NCI-H1436 (cell line): ENCODE measurements around the gene PRKD2.

Experiments
- DNase-seq: peaks from one replicate; lab custom pipeline; 2025; lab: John Stamatoyannopoulos, UW

PRKD2 gene

DNA sequence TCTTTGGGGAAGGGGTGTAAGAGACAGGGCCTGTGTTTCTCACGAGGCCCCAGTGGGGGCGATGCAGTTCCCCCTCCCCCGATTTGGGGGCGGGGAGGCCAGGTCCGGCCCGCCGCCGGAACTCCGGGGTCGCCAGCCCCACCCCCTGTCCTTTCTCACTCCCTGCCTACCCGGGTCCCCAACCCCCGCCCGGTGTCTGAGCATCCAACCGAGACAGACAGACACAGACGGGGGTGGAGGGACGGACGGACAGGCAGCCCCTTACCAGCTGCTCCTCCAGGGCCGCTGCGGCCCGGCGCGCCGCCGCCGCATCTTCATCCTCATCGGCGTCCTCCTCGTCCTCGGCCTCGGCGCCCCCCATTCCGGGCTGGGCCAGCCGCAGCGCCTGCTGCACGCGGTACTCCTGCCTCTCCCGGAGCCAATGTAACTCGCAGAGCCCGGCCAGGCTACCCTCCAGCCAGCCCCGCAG is 56.3 kb downstream of the PRKD2 start:
- no peak for DNase-seq

DNA sequence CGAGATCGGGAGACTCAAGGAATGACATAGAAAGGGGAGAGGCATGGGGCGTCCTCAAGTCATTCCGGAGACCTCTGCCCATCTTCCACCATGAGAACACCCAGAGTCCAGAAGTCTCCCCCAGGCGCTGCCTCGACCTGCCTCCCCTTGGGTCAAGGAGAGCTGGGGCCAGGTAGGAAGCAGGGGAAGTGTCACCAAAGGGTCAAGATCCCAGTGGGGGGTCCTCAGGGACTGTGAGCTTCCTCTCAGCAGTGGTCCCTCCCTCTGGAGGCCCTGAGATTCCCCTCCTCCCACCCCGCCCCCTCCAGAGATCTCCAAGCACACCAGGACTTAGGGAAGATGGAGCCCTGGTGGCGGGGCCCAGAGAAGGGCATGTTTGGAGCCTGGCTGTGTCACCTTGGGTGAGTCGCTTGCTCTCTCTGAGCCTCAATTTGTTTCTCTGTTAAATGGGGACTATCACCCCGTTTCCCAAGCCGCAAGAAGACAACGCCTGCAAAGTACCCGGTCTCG is 56.9 kb downstream of the PRKD2 start:
- no peak for DNase-seq

DNA sequence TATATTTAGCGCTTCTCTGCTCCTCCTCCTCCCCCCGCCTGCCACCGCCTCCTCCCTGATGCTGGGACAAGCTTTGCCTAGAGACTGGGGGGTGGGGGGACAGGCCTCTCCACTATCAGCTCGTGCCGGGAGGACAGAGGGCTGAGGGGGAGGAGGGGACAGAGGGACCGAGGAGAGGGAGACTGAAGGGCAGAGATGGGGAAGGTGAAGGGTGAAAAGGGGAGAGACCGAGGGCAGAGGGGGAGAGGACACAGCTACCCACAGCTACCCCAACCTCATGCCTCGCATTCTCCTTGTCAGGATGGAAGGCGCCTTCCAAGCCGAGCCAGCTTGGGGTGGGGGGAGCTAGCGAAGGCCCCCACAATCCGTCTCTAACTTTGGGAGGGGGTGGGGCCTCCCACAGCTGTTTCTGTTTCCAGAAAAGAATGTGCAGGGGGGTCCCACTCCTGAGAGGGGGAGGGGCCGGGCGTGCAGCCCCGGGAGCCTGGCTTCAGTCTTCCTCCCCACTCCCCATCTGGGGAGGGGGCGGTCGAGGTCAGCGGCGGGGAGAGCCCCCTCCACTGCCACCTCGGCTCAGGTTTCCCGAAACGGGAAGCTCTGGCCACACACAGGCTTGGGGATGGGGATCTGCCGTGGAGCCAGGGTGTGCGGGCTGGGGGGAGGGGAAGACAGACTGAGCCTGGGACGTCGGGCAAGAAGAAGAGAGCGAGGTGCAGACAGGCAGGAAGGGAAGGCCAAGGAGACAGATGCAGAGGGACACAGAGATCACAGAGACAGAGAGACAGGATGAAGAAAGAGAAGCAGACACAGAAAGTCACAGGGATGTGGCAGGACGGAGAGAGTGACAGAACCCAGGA is 57.5 kb downstream of the PRKD2 start:
- no peak for DNase-seq

DNA sequence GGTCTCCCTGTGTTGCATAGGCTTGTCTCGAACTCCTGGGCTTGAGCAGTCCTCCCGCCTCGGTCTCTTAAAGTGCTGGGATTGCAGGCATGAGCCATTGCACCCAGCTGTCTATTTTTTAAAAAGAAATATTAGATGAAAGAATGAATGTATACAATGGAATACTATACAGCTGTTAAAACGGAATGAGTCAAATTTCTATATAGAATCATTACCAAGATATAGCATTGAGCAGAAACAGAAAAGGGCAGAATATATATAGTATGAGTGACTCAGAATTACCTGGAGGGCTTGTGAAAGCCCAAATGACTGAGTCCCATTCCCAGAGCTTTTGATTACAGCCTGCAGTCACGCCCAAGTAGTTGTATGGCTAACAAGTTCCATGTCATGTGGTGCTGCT is 60.4 kb downstream of the PRKD2 start:
- no peak for DNase-seq

DNA sequence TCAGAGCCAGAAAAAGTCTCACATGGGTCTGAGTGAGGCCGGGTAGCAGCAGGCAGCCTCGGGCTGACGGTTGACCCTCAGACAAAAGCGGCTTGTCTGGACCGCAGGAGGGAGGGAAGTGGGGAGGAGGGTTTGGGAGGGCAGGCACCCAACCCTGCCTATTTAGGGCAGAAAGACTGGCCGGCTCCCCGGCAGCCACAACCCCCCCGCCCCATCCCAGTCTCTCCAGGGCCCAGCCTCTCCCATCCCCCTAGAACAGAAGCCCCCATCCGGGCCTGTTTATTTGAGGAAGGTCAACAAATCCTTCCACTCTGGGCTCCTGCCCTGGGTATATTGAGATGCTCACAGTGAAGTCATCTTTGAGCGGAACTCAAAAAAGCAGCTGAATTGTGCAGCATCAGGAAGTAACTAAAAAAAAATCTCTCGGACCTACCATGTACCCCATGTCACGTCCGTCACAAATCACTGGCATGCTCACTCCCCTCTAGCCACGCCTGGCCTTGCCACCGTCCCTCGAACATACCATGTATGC is 62.2 kb downstream of the PRKD2 start:
- DNase-seq, result no peak

DNA sequence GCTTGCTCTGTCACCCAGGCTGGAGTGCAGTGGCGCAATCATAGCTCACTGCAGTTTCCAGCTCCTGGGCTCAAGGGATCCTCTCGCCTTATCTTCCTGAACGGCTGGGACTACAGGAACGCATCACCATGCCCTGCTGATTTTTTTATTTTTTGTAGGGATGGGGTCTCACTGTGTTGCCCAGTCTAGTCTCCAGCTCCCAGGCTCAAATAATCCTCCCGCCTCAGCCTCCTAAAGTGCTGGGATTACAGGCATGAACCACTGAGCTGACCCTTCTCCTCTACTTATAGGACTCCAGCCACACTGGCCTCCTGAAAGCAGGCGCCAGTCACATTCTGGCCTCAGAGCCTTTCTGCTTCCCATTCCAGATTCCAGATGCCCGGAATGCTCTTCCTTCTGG is 66.5 kb downstream of the PRKD2 start:
- no peak for DNase-seq

DNA sequence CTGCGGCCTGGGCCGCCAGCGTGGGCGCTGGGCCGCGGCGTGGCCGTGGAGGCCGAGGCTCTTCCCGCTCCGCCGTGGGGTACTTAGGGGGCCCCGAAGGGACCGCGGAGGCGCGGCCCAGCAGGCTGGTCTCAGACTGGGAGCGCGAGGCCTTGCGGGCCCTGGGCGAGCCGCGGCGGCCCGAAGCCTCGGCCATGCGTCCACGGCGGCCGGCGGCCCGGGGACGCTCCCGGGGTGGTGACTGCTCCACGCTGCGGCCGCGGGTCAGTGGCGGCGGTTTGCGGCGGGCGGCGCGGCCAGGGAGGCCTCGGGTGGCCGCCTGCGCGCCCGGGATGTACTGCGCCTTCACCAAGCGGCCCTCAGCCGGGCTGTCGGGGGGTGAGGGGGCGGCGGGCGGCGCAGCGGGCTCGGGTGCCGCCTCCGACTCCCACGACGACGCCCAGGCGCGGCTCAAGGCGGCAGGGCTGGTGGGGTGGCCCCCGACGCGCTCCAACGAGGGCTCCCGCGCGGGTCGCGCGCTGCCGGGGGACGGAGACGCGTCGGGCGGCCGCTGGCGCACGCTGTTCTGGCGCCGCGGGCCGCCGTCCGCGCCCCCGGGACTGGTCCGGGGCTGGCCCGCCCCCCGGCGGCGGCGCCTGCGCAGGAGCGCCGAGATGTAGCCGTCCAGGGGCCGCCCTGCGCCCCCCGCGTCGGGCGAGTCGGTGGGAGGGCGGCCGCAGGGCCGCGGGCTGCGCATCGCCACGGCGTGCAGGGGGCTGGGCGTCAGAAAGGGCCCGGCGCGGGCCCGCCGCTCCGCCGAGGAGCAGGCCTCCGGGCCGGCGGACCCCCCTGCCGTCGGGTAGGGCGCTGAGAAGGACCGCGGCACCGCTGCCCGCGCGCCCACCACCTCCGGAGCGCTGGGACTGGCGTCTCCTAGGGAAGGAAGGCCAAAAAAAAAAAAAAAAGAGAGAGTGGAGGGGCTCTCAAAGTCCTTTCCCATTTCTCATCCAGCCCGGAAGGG is 67.7 kb downstream of the PRKD2 start:
- no peak for DNase-seq

DNA sequence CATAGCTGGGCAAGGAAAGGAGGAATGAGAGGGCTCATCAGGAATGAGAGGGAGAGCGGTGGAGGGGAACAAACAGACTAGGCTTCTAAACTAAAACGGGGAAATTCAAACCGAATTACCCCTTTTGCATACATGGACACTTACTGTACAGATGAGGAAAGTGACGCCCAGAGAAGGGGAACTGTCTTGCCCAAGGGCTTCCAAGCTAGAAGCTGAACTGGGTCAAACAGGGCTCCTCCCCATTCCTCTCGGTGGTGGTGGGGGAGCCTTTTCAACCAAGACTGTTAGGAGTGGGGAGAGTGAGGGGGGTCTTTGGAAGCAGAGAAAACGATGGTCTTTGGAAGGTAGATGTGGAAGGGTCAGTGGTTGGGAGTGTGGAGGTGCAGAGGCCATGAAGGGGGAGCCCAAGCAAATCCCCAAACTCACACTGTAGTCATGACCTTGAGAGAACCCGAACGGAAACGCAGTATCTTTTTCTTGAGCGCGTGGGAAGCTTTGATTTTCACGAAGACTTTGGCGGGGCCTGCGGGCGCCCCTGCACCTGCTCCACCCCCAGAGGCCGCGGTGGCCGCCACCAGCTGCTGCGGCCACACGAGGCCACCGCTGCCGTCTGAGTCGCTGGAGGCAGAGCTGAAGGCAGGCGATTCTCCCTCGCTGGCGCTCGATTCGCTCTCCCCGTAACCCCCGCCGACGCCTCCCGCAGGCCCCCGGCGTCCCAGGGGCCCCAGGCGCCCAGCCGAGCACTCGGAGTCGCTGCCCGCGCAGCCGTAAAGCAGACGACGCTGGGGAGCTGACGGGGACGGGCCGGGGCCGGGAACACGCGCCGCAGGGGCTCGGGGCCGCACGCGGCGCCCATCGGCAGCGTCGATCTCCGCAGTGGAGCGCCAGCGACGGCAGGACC is 68.6 kb downstream of the PRKD2 start:
- no peak for DNase-seq

DNA sequence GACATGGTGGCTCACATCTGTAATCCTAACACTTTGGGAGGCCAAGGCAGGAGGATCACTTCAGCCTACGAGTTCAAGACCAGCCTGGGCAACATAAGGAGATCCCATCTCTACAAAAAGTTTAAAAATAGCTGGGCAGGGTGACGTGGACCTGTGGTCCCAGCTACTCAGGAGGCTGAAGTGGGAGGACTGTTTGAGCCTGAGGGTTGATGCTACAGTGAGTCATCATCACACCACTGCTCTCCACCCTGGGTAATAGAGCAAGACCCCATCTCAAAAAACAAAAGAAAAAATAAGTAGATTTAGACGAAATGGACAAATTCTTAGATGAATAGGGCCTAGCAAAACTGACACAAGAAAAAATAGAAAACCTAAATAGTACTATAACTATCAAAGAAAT is 70.5 kb downstream of the PRKD2 start:
- DNase-seq, result no peak

DNA sequence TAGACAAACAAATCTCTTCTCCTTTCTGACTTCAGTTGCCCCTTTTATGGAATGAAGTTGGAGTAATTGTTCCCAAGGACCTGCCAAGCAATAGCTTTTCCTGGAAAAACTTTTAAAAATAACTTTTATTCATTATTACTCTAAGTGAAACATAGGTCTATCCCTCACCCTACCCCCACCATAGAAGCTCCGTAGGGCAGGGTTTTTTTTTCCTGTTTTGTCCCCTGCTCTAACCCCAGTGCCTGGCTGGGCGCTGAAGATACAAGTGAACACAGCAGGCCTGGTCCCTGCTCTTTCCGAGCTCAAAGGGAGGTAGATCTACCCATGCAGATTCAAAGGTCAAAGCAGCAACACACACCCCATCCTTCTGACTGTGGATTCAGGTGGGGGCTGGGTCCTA is 72.2 kb downstream of the PRKD2 start:
- no peak for DNase-seq

DNA sequence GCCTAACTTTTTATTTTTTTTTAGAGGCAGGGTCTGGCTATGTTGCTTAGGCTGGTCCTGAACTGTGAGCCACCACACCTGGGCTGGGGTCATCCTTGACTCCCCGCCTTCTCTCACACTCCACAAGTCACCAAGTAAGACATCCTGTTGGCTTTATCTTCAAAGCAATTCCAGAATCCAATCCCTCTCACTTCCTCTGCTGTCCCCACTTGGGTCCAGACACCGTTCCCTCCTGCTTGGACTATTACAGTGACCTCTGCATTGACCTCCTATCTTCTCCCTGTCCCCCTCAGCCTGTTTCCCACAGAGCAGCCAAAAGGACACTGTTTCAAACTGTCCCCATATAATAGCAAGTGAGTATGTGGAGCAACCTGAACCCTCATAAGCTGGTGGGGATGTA is 76.3 kb downstream of the PRKD2 start:
- DNase-seq, result no peak

DNA sequence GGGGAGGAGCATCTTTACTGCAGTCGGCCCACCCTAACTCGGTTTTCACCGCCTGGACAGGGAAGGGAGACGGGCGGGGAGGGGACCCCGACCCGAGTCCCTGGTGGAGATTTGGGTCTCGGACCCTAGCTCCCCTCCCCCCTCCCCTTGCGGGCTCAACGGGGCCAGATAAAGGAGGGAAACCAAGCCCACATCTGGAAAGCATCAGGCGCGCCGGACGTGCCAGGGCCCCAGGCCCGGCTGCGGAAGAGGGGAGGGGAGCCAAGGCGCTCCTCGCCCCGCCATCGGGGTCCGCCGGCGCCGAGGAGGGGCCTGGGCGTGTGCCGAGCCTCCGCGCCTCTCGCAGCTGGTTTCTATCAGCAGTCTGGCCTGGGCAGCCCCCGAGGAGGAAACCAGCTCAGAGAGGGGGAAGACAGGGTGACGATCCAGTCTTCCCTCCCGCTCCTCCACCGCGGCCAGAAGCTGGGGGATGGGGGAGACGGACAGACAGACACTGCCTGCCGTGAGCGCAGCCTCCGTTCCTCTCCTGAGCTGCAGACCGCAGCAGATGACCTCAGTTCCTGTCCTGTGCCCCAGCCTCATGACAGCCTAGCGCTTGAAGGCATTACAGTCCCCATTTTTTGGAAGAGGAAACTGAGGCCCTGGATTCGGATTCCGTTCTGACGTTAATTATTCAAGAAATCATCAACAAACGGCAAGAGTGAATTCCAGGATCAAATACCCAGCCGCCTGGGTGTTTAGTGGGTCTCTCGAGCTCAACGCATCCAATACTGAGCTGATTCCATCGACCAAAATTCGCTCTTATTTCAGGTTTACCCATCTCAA is 77.3 kb downstream of the PRKD2 start:
- DNase-seq, result no peak

DNA sequence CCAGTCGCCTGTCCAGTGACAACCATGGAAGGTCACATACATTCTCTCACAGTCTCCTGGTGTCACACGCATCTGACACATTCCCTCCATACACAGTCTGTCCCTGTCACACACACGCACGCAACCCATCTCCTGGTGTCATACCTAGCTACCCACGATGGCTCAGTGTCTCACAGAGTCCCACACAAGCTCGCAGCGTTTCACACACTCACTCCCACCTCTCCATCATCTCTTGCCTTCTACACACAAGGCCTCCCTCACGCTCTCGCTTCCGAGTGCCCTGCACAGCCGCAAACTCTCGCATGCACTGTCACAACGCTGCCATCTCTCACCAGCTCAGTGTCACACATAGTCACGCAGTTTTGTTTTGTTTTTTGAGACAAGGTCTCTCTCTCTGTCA is 79.7 kb downstream of the PRKD2 start:
- DNase-seq, result no peak

DNA sequence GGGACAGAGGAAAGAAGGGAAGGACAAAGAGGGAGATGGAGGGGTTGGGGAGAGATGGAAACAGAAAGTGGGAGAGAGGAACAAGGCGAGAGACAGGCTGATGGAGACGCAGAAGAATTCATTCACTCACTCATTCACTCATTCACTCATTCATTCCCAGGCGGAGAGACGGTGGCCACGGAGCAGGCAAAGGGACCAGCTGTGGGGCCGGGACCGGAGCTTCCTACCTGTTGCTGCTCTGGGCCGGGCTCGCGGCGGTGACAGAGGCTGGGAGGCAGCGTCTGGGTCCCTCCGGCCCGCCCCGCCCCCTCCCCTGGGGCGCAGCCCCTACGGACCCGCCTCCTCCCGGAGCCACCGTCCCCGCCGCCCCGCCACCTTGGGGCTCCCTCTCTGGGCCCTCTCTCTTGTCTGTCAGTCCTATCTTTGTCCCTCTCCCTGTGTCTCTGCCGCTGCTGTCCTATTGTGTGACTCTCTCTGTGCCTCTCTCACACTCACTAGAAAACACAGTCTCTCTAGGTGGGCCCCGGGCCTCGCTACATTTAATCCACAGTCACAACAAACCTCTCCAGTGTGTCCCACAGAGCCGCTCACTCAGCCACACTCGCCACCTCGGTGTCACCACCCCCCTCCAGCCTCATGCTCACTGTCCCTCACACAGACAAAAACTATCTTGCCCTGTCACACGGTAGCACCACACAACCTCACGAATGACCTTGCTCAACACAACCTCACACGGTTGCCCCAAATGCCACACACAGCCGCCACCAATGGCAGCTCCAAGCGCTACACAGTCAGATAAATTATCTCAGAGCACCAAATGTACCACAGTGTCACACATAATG is 80.8 kb downstream of the PRKD2 start, which contains the start of gene GNG8:
Gene GNG8, minus strand, starts transcription at position 283 of the 842 bp plus-strand sequence. CDS start 1,520 bp downstream, outside the sequence.
- no peak for DNase-seq

DNA sequence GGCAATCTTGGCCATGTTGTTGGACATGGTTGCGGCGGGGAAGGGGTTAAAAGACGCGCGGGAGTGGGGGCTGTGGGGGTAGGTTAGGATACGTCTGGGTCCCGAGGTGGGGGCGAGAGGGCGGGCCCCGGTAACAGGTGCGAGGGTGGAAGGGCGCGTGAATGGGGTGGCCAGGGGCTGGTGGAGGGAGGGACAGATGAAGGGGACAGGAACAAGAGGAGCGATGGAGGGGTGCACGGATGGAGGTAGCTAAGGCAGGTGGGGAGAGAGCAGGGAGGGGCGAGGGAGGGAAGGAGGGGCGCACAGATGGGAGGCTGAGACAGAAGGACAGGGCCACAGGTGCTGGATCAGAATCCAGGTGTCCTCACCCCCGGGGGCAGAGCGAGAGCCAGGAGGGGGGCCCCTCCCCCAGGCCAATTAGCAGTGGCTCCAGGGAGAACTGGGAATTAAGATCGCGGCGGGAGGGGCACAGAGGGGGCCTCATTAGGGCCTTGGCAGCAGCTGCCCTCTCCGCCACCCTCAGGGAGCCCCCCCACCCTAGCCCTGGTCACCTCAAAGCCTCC is 82.2 kb downstream of the PRKD2 start:
- peak; percentile 50 for DNase-seq

DNA sequence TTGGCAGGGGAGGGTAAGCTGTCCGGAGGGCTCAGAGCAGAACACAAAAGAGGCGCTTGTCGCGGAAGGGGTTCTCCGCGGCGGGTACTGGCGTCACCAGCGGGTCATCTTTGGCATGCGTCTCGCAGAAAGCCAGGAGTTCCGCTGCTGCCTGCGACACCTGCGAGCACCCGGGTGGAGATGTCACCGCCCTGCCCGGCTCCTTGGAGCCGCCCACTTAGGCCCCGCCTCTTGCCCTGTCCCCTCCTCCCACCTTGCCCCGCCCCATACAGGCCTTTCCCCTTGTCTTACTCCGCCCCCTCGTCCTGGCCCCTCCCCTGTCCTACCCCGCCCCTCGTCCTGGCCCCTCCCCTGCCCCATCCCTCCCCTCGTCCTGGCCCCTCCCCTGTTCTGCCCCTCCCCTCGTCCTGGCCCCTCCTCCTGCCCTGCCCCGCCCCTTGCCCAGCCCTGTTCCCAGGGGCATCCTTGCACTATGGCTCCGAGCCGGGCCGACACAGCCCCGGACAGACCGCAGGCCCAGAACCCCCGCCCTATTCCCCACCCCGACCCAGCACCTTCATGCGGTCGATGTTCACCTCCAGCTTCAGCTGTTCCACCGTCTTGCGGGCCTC is 82.8 kb downstream of the PRKD2 start:
- peak; percentile 83 for DNase-seq

DNA sequence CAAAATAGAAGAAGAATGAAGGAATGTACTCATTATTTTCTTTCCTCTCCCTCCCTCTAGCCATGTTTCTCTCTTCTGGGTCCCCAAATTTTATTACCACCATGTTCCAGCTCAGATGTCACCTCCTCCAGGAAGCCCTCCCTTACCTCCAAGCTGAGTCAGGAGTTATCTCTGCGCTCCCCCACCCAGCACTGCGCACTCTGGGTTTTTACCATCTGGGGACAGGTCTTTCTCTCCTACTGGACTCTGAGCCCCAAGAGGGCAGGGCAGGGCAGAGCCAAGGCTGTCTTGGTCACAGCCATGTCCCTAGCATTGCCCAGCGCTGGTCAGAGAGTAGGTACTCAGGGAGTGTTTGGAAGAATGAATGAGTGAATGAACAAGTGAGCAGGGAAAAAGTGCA is 83.8 kb downstream of the PRKD2 start:
- DNase-seq, result no peak

DNA sequence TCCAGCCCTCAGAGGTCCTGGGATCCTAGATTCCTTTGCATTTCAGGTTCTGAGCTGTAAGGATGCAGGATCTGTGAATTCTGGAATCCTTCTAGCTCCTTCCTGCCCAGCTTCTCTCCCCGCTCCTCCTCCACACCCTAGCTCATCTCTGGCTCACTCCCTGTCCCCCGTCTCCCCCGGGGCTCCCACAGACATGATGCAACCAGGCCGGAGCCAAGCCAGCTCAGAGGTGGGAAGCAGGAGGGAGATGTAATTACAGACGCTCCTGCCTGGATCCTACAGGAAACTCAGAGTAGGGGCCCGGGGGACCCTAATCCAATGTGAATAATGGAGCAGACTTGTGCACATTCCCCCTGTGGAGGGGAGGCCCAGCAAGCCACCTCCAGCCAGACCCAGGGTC is 85.4 kb downstream of the PRKD2 start:
- no peak for DNase-seq
